ENCODE measurements around the gene IL10RB.

The IL10RB gene

GRCh38 chr21:33267250-33267649 lies 1.1 kb downstream of the IL10RB start:
- no peak for TF ChIP-seq POLR2A (IDR thresholded peaks at IDR 0.05; ENCODE audit: low read depth, low read length)
- DNase-seq (ENCODE audit: insufficient read length, low spot score), result no peak
- FAIRE-seq, result no peak

DNA sequence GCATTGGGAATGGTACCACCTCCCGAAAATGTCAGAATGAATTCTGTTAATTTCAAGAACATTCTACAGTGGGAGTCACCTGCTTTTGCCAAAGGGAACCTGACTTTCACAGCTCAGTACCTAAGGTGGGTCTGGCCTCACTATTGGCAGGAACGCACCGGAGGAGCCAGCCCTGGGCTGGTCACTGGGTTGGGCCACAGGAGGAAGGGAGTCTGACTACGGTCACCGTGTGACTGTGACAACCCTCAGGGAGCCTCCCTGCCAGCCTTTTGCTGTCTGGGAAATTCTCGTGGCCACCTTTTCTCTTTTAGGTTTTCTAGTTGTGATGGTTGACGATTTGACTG lies 2.2 kb downstream of the IL10RB start:
- DNase-seq (ENCODE audit: insufficient read length, low spot score) (no peak), FAIRE-seq (no peak)
- no peak for TF ChIP-seq POLR2A (IDR thresholded peaks at IDR 0.05; ENCODE audit: low read depth, low read length)

DNA sequence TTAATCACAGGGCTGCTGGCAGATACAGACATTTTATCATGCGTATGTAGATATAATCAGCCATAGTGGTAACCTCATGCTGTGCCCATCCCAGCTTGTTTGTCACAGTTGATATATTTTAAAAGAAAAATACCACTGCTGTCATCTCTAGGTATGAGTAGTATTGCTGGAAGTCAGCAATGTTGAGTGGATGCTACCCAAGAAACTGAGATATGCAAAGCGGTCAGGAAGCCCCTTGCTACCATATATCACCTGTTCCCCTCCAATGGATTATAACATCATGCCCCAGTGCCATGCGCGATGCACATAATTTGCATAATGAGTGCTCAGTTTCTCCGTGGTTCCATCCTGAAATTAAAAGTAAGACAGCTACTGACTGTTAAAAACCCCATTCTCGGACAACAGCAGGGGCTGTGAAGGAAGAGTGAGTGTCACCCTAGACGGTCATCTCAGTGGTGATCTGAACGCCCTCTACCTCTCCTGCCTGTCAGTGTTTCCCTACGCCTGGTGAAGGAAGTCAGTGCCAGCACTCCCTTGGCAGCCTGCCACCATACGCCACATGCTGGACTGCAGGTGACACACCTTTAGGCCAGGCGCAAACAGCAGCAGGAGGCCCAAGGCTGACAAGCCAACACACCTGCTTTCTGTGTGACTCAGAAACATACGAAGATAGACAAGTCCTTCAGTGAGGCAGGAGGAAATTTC lies 2.7 kb downstream of the IL10RB start:
- FAIRE-seq (no peak), DNase-seq (ENCODE audit: insufficient read length, low spot score) (no peak)
- TF ChIP-seq POLR2A (IDR thresholded peaks at IDR 0.05; ENCODE audit: low read depth, low read length), result no peak

DNA sequence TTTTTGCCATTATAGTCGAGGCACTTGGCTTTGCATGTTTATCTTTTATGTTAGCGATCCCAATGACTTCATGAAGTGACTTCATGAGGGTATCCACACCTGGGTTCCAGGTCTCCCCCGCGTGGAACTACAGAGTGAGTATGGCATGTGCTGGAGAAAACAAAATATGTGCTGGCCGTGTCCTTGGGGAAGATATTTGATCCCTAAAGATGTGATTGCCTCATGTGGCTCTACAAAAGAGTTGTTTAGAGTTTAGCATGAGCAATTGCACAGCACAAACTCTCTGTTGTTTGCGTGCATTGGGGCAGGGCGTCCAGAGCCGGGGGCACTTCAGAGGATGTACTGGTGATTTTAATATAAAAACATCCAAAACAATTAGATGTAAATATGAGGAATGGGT lies 4.8 kb downstream of the IL10RB start:
- FAIRE-seq (no peak), DNase-seq (ENCODE audit: insufficient read length, low spot score) (no peak)
- no peak for TF ChIP-seq POLR2A (IDR thresholded peaks at IDR 0.05; ENCODE audit: low read depth, low read length)

DNA sequence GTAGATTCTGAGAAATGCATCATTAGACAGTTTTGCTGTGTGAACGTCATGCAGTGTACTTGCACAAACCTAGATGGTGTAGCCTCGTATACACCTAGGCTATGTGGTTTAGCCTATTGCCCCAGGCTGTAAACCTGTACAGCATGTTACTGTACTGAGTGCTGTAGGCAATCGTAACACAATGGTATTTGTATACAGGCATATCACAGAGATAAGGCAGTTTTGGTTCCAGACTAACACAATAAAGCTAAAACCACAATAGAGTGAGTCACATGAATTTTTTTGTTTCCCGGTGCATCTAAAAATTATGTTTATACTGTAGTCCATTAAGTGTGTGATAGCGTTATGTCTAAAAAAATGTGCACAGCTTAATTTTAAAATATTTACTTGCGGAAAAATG lies 6.9 kb downstream of the IL10RB start:
- no peak for TF ChIP-seq POLR2A (IDR thresholded peaks at IDR 0.05; ENCODE audit: low read depth, low read length)
- DNase-seq (ENCODE audit: insufficient read length, low spot score) (no peak), FAIRE-seq (no peak)

DNA sequence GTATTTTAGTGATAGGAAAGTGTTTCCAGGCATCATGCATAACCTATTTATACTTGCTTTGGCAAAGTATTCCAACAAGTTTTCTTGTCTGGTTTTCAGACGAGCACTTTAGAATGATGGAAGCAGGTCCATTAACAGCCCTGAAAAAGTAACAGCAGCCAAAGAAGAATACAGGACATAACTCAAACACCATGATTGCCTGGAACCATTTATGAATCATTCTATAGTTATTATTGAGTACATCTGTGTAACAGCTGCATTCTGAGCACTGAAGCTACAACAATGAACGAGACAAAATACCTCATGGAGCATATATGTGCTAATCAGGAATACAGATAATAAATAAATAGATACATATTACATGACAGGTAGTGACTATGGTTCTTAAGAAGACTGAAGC lies 12.6 kb downstream of the IL10RB start:
- TF ChIP-seq POLR2A (IDR thresholded peaks at IDR 0.05; ENCODE audit: low read depth, low read length), result no peak
- FAIRE-seq, result no peak
- no peak for DNase-seq (ENCODE audit: insufficient read length, low spot score)

DNA sequence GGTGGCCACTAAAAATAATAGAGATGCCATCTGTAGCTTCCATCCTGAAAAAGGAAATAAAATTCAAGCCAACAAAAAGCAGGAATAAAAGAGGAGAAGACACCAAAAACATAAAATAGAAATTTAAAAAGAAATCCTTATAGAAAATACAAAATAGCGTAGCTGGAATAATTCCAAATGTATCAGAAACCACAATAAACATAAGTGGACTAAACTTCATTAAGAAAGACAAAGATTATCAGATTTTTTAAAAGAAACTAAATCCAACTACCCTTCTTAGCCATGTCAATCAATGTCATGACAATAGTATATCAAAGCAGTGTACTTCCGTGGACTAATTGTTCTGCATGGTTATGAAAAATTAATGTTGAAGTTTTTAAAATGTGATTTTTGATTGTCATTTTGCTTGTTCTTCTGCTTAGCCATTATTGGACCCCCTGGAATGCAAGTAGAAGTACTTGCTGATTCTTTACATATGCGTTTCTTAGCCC lies 13.2 kb downstream of the IL10RB start:
- FAIRE-seq (no peak), DNase-seq (ENCODE audit: insufficient read length, low spot score) (no peak)
- TF ChIP-seq POLR2A (IDR thresholded peaks at IDR 0.05; ENCODE audit: low read depth, low read length), result no peak

DNA sequence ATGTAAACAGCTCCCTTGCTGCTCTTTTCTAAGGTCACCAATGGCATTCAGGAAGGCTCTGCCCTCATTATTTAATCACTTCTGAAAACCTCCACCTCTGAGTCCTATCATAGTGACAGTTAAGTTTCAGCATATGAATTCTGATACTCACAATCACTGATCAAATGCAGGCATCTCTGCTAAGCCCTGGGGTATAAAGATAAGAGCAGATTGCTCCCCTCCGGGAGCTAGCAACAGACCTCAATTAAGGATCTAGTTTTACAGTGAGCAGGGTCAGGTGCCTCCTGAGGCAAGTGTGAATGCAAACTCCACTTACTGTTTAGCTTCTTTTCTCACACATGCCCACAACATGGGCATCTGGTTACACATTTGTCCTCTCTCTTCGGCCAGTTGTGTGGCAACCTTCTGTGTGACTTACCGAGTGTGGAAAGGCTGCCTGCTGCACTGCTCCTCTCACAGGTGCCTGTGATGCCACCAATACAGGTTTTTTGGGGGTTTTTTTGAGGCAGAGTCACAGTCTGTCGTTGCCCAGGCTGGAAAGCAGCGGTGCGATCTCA lies 15.0 kb downstream of the IL10RB start:
- no peak for TF ChIP-seq POLR2A (IDR thresholded peaks at IDR 0.05; ENCODE audit: low read depth, low read length)
- FAIRE-seq (no peak), DNase-seq (ENCODE audit: insufficient read length, low spot score) (no peak)

- DNase-seq (ENCODE audit: insufficient read length, low spot score) (no peak), FAIRE-seq (no peak)
- no peak for TF ChIP-seq POLR2A (IDR thresholded peaks at IDR 0.05; ENCODE audit: low read depth, low read length)
These were observed 17.0 kb downstream of the IL10RB start for GRCh38 chr21:33283203-33283602.

GRCh38 chr21:33286076-33286475 lies 19.9 kb downstream of the IL10RB start:
- FAIRE-seq, result no peak
- no peak for DNase-seq (ENCODE audit: insufficient read length, low spot score)
- no peak for TF ChIP-seq POLR2A (IDR thresholded peaks at IDR 0.05; ENCODE audit: low read depth, low read length)

GRCh38 chr21:33286600-33287456 lies 20.7 kb downstream of the IL10RB start:
- TF ChIP-seq POLR2A (IDR thresholded peaks at IDR 0.05; ENCODE audit: low read depth, low read length), result no peak
- FAIRE-seq, result no peak
- peak; percentile 43 for DNase-seq (ENCODE audit: insufficient read length, low spot score)

DNA sequence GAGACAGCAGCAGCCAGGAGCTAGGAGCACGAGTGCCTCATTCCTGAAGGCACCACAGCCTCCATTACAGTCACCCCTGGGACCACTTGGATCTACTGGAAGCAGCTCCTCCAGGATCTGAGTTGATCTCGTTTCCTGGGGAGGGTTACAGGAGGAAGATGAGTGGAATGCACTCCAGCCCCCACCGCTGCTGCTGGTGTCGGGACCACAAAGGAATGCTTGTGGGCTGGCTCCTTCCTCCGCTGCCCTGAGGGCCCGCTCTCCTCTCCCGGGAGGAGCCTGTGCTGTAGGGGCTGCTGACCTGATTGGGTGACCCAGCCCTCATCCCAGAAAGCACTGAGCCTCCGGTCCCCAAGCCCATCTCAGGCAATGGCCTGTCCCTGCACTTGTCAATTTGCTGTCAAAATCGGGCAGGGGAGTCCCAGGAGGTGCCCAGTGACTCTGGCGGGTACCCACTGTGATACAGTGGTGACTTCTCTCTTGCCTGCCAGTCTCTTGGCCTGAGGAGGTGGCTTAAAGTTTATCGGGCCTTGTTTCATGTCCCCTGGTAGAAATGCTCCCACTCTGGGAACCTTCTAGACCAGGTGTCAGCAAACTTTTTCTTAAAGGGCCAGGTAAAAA lies 23.1 kb downstream of the IL10RB start:
- no peak for DNase-seq (ENCODE audit: insufficient read length, low spot score)
- TF ChIP-seq POLR2A (IDR thresholded peaks at IDR 0.05; ENCODE audit: low read depth, low read length), result no peak
- no peak for FAIRE-seq

GRCh38 chr21:33290441-33290840 lies 24.3 kb downstream of the IL10RB start:
- TF ChIP-seq POLR2A (IDR thresholded peaks at IDR 0.05; ENCODE audit: low read depth, low read length), result no peak
- no peak for FAIRE-seq
- DNase-seq (ENCODE audit: insufficient read length, low spot score), result no peak

- FAIRE-seq (no peak), DNase-seq (ENCODE audit: insufficient read length, low spot score) (no peak)
- no peak for TF ChIP-seq POLR2A (IDR thresholded peaks at IDR 0.05; ENCODE audit: low read depth, low read length)
These were observed 25.5 kb downstream of the IL10RB start for GRCh38 chr21:33291686-33292085.
